Measurements from ENCODE around the gene MSH6.

Gene MSH6

DNA sequence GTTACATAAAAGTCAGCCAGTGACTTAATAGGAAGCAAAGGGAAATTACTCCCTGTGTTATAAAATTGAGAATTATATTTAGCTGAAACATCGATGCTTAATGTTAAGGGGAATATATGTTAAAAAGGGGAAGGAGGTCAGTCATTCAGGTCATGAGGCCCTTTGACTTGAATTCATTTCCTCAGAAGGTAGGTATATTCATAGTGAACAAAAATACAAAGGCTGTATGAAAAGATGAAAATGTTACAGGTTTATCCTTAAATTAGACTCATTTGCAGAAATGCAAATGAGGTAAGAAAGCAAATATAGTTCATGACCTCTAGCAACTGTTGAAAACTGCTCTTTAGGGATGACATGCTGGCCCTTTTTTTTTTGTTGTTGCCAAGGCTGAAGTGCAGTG is 20.8 kb downstream of the MSH6 start:
- H4K20me1 ChIP-seq (ENCODE audit: insufficient read depth, low read length, poor library complexity, severe bottlenecking), result peaks cover 44% of the 10 kb centered on the region
- H3K4me3 ChIP-seq (ENCODE audit: low read length, poor library complexity, severe bottlenecking), result no peak overlapping the region
- 0 out of 2 replicates have a peak, but pooled peaks cover 3% of the 10 kb centered on the region for H3F3A ChIP-seq (ENCODE audit: low read depth)
- H3K9ac ChIP-seq (ENCODE audit: low read depth, low read length, poor library complexity, severe bottlenecking), result no peak overlapping the region
- H3K27me3 ChIP-seq (ENCODE audit: insufficient read depth, low read length, poor library complexity, severe bottlenecking), result no peaks in the 10 kb centered on the region
- no peaks in the 10 kb centered on the region for H3K9me2 ChIP-seq (replicated peaks; ENCODE audit: low read depth, low read length)
- H3K9me3 ChIP-seq (ENCODE audit: insufficient read depth, low read depth, low read length), result no peaks in the 10 kb centered on the region
- TF ChIP-seq EZH2phosphoT487 (IDR thresholded peaks at IDR 0.05; ENCODE audit: borderline replicate concordance), result no peak
- TF ChIP-seq, protein P1, sequence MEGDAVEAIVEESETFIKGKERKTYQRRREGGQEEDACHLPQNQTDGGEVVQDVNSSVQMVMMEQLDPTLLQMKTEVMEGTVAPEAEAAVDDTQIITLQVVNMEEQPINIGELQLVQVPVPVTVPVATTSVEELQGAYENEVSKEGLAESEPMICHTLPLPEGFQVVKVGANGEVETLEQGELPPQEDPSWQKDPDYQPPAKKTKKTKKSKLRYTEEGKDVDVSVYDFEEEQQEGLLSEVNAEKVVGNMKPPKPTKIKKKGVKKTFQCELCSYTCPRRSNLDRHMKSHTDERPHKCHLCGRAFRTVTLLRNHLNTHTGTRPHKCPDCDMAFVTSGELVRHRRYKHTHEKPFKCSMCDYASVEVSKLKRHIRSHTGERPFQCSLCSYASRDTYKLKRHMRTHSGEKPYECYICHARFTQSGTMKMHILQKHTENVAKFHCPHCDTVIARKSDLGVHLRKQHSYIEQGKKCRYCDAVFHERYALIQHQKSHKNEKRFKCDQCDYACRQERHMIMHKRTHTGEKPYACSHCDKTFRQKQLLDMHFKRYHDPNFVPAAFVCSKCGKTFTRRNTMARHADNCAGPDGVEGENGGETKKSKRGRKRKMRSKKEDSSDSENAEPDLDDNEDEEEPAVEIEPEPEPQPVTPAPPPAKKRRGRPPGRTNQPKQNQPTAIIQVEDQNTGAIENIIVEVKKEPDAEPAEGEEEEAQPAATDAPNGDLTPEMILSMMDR (conservative IDR thresholded peaks at IDR 0.05; ENCODE audit: low read length), result no peak
- no peak overlapping the region for H3K4me2 ChIP-seq (ENCODE audit: low read depth, low read length, poor library complexity, severe bottlenecking)
- H3K4me1 ChIP-seq (ENCODE audit: insufficient read depth, low read length, poor library complexity, severe bottlenecking), result no peaks in the 10 kb centered on the region
- H3K36me3 ChIP-seq (ENCODE audit: insufficient read depth, low read length), result peaks cover 99% of the 10 kb centered on the region
- peaks cover 50% of the 10 kb centered on the region; the same call in 1 of the 2 replicates for H3K79me2 ChIP-seq (ENCODE audit: insufficient read depth, low read length)
- H2AFZ ChIP-seq (ENCODE audit: low read length), result no peak overlapping the region

GRCh38 chr2:47805850-47806249 is 22.9 kb downstream of the MSH6 start:
- no peaks in the 10 kb centered on the region for H3K9me2 ChIP-seq (replicated peaks; ENCODE audit: low read depth, low read length)
- H3K36me3 ChIP-seq (ENCODE audit: insufficient read depth, low read length), result peaks cover 99% of the 10 kb centered on the region
- 0 out of 2 replicates have a peak, but pooled peaks cover 3% of the 10 kb centered on the region for H3F3A ChIP-seq (ENCODE audit: low read depth)
- peaks cover 29% of the 10 kb centered on the region; the same call in 1 of the 2 replicates for H3K79me2 ChIP-seq (ENCODE audit: insufficient read depth, low read length)
- H3K4me3 ChIP-seq (ENCODE audit: low read length, poor library complexity, severe bottlenecking), result no peak overlapping the region
- H4K20me1 ChIP-seq (ENCODE audit: insufficient read depth, low read length, poor library complexity, severe bottlenecking), result peaks cover 29% of the 10 kb centered on the region
- TF ChIP-seq, protein P1 (conservative IDR thresholded peaks at IDR 0.05; ENCODE audit: low read length), result no peak
- no peak for TF ChIP-seq EZH2phosphoT487 (IDR thresholded peaks at IDR 0.05; ENCODE audit: borderline replicate concordance)
- no peak overlapping the region for H2AFZ ChIP-seq (ENCODE audit: low read length)
- no peaks in the 10 kb centered on the region for H3K27me3 ChIP-seq (ENCODE audit: insufficient read depth, low read length, poor library complexity, severe bottlenecking)
- H3K4me1 ChIP-seq (ENCODE audit: insufficient read depth, low read length, poor library complexity, severe bottlenecking), result no peaks in the 10 kb centered on the region
- H3K9ac ChIP-seq (ENCODE audit: low read depth, low read length, poor library complexity, severe bottlenecking), result no peak overlapping the region
- no peak overlapping the region for H3K4me2 ChIP-seq (ENCODE audit: low read depth, low read length, poor library complexity, severe bottlenecking)
- H3K9me3 ChIP-seq (ENCODE audit: insufficient read depth, low read depth, low read length), result no peaks in the 10 kb centered on the region

DNA sequence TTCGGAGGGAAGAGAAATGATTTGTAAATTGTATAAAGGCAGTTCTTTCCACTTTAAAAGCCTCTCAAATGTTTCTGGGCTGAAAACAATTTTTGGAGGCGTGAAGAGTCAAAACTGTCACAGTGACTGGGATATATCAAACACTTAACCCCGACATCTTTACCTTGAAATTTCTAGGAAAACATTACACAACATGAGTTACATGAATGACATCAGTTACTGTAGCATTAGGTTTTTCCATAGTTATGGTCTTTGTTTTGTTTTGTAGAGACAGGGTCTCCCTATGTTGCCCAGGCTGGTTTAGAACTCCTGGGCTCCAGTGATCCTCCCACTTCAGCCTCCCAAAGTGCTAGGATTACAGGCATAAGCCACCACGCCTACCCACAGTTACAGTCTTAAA is 25.7 kb downstream of the MSH6 start:
- no peaks in the 10 kb centered on the region for H3K9me3 ChIP-seq (ENCODE audit: insufficient read depth, low read depth, low read length)
- peaks cover 12% of the 10 kb centered on the region for H4K20me1 ChIP-seq (ENCODE audit: insufficient read depth, low read length, poor library complexity, severe bottlenecking)
- no peak overlapping the region for H3K4me2 ChIP-seq (ENCODE audit: low read depth, low read length, poor library complexity, severe bottlenecking)
- no peak overlapping the region for H3K4me3 ChIP-seq (ENCODE audit: low read length, poor library complexity, severe bottlenecking)
- TF ChIP-seq EZH2phosphoT487 (IDR thresholded peaks at IDR 0.05; ENCODE audit: borderline replicate concordance), result no peak
- TF ChIP-seq, protein P1 (conservative IDR thresholded peaks at IDR 0.05; ENCODE audit: low read length), result no peak
- H3K9ac ChIP-seq (ENCODE audit: low read depth, low read length, poor library complexity, severe bottlenecking), result no peak overlapping the region
- 0 out of 2 replicates have a peak, but pooled peaks cover 3% of the 10 kb centered on the region for H3F3A ChIP-seq (ENCODE audit: low read depth)
- H3K9me2 ChIP-seq (replicated peaks; ENCODE audit: low read depth, low read length), result no peaks in the 10 kb centered on the region
- H3K36me3 ChIP-seq (ENCODE audit: insufficient read depth, low read length), result peaks cover 95% of the 10 kb centered on the region
- no peak overlapping the region for H2AFZ ChIP-seq (ENCODE audit: low read length)
- peaks cover 2% of the 10 kb centered on the region; the same call in 1 of the 2 replicates for H3K79me2 ChIP-seq (ENCODE audit: insufficient read depth, low read length)
- H3K27me3 ChIP-seq (ENCODE audit: insufficient read depth, low read length, poor library complexity, severe bottlenecking), result no peaks in the 10 kb centered on the region
- no peaks in the 10 kb centered on the region for H3K4me1 ChIP-seq (ENCODE audit: insufficient read depth, low read length, poor library complexity, severe bottlenecking)
